HG02642 (cell line): ENCODE data around the gene SDF4.

ENCODE experiments used
- ATAC-seq: cut with Tn5 transposase; IDR thresholded peaks from one replicate; pipeline ENCODE4 v1.9.1; 2021; ENCODE audit warnings: mild to moderate bottlenecking; ENCODE audit not compliant: unreplicated experiment, poor library complexity

SDF4 gene

DNA sequence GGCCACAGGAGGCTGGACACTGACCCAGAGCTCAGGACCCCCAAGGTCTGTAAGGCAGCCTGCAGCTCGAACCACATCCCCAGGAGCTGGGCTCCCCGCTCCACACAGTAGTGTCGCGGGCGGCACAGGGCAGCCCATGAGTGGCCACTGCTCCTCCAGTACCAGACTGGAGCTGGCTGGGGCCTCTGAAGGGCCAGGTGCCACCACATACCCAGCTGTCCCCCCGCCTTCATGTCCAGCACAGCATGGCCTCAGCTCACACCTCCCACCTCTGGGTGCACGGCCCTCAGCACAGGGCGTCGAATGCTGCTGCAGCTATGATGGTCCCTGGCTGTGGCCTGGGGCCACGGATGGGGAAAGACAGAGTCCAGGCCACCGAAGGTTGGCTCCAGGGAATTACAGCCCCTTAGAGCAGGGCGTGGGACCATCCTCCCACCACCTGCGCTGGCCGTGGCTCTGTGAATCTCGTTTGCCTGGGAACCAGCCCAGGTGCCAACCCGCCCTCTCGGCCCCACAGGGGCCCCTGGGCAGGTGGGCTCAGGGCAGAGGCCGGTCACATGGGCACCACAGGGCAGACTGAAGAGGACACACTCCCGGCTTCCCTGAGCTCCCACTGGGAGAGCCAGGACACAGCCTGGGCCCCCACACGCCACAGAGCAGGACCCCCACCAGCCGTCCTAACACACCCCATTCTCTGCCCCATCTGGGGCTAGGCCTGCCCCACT is 15.8 kb downstream of the SDF4 start:
- no peak for ATAC-seq

DNA sequence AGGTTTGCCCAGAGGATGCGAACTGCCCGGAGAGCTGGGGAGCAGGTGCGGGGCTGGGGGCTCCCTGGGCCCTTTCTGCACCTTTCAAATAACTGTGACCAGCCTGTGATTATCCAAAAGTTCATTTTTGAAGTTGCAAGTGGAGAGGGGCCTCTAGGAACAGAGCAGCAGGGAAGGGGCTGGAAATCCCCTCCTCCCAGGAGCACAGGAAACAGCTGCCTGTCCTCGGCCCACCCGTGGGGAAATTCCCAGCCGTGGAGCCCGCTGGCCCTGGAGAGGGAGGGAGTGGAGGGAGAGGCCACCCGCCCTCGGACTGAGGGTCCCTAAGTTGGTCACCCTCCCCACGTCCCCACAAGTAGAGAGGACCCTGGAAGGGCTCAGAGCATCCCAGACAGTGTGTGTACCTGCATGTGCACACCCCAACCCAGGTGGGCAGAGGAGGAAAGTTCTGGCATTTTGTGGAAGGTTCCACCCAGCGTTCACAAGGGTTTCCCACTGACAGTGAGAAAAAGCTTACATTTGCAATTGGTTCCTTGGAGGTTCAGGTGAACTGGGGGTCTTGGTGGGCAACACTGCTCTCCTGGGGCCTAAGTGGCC is 16.6 kb downstream of the SDF4 start:
- no peak for ATAC-seq

- no peak for ATAC-seq
Measured at GRCh38 chr1:1213345-1214265, 18.2 kb downstream of the SDF4 start, which contains the start of gene TNFRSF4. Gene TNFRSF4 (minus strand): TSS chr1:1214153. CDS start chr1:1214127, 26 bp downstream.

GRCh38 chr1:1212780-1213344 is 18.9 kb downstream of the SDF4 start:
- no peak for ATAC-seq

GRCh38 chr1:1211541-1212441 is 20.0 kb downstream of the SDF4 start:
- no peak for ATAC-seq

DNA sequence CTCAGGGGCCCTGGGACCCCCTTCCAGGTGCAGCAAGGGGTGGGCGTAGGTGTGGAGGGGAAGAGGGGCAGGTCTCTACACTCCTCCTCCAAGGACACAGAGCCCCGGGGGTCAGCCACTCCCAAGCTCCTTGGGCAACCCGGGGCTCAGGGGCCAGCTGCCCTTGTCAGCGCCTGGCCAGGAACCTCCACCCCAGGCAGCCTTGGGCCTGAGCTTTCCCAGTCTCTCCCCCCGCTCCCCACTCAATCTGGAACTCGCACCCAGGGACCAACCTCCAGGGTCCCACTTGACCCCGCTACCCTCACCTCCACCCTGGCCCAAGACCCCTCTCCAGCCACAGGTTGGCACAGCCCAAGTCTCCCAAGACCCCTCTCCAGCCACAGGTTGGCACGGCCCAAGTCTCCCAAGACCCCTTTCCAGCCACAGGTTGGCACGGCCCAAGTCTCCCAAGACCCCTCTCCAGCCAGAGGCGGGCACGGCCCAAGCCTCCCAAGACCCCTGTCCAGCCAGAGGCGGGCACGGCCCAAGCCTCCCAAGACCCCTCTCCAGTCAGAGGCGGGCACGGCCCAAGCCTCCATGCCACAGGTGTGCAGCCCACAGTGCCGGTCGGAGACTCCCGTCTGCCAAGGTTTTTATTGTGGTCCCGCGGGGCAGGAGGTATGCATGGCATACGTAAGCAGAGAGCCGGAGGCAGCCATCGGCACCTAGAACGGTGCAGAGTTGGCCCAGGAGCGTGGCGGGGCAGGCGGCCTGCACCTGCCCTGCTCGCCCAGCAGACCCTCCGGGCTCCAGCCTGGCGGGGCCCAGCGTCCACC is 20.9 kb downstream of the SDF4 start:
- ATAC-seq: no peak

DNA sequence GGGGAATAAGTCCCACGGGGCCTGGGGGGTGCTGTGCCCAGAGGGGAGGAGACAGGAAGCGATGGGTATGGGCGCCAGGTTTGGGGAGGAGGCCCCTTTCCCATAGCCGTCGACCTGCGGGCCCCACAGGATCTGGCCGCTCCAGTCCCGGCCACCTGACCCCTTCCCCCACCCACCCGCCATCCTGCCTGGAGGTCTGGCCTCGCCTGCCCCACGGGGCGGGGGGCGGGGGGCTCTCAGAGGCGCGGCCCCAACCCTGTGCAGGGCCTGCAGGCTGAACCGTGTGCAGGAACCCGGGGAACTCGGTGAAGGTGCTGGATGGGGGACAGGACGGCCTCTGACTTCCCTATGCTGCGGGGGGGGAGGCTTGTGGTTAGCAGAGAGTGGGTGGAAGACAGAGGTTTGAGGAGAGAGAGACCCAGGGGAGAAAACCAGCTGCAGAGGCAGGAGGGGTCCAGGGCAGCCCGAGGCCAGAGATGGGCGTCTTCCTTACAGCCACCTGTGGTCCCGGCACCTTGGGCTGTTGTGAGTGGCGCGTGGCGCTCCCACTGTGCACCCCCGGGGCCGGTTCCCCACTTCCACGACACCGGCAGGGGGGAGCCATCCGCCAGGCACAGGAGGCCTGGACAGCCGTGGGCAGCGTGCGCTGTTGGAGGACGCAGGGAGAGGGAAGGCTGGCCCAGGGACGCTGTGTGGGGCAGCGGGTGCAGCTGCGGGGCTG is 22.9 kb downstream of the SDF4 start:
- ATAC-seq: no peak

GRCh38 chr1:1207571-1207892 is 24.3 kb downstream of the SDF4 start:
- ATAC-seq: no peak

- no peak for ATAC-seq
Measured at GRCh38 chr1:1206966-1207531, 24.8 kb downstream of the SDF4 start.

- no peak for ATAC-seq
Measured at GRCh38 chr1:1206376-1206965, 25.3 kb downstream of the SDF4 start, which contains the start of gene TNFRSF18. Gene TNFRSF18 (minus strand): TSS chr1:1206592. CDS start chr1:1206571, 21 bp downstream.

DNA sequence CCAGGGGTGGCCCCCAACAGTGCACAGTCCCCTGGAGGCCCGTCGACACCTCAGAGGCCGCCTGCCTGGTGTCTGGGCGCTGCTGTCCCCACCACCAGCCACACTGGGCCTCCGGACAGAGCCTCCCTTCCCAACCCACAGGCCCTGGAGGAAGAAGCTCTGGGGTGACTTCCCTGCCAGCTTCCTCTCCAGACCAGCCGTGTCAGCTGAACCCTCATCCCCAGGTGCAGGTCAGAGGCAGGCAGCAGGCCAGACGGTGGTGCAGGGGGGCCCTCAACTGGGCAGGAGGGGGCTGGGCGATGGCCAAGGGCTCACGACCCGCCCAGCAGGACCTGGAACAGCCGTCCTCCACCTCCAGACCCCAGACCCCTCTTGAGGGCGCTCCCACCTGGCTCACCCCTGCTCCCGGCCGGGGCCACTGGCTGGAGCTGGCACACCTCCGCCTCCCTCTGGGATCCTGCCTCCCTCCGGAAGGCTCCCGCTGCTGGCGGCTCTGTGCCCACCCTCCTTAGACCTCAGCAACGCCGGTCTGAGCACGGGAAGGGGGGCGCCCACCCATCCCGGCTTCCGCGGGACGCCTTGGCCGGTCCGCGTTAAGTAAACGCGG is 25.9 kb downstream of the SDF4 start:
- no peak for ATAC-seq

DNA sequence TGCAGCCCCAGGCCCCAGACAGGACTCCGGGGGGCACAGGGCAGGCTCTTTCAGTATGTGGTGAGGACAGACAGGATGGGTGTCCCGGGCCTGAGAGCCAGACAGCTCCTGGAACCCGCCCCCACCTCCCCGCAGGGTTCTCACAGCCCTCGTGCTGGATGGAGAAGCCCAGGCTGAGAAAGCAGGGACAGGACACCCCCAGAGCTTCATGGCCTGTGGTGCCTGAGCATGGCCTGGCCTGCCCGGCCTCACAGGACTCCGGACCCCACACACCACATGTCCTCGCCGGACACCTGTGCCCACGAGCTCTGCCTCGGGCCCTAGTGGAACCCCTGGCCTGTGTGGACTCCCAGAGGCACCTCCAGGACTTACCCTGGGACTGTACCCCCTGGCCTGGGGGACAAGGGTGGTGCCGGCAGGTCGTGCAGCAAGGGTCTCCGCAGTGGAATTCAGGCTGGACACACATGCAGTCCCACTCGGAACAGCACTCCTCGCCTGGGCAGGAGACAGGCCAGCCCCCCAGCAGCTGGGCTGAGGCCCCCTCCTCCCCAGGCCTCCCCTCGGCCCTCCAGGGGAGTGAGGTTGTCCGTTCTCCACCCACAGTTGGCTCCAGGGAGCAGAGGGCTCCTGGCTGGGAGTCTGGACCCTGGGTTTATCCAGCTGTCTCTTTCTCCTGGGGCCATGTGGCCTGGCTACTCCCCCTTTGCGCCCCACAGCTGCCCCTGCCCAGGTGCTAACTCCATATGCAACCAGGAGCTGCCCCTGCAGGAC is 26.6 kb downstream of the SDF4 start:
- no peak for ATAC-seq

- ATAC-seq: no peak
Measured at GRCh38 chr1:1204425-1204920, 27.3 kb downstream of the SDF4 start.

DNA sequence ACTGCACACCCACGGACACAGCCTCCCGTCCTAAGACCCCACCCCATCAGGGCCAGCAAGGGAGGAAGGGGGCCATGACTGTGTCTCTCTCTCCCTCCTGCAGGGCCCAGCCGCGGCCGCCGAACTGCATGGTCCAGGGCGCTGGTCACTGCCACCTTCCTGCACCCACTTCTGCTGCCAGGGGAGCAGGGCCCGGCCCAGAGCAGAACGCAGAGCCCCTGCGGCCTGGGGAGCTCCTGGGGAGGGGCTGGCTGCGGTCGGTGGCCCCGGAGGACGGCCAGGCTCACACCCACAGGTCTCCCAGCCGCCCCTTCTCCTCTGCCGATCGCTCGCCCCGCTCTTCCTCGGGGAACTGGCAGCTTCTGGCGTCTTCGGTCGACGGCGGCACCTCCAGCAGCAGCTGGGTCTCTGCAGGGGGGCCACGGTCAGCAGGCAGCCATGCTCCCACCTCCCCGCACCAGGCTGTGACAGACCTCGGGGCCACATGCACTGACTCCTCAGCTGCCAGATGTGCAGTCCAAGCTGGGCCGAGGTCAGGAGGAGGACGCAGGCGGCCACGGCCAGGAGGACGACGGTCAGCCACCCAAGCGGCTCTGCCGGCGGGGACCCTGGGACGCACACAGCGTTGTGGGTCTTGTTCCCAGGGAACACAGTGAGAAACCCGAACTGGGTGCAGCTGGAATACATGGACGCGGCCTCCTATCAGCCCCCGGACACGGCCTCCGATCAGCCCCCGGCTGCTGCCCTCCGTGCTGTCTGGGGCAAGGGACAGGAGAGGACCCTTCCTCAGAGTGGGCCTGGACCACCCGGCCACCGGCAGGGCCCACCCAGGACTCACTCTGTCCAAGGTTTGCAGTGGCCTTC is 28.0 kb downstream of the SDF4 start:
- no peak for ATAC-seq

DNA sequence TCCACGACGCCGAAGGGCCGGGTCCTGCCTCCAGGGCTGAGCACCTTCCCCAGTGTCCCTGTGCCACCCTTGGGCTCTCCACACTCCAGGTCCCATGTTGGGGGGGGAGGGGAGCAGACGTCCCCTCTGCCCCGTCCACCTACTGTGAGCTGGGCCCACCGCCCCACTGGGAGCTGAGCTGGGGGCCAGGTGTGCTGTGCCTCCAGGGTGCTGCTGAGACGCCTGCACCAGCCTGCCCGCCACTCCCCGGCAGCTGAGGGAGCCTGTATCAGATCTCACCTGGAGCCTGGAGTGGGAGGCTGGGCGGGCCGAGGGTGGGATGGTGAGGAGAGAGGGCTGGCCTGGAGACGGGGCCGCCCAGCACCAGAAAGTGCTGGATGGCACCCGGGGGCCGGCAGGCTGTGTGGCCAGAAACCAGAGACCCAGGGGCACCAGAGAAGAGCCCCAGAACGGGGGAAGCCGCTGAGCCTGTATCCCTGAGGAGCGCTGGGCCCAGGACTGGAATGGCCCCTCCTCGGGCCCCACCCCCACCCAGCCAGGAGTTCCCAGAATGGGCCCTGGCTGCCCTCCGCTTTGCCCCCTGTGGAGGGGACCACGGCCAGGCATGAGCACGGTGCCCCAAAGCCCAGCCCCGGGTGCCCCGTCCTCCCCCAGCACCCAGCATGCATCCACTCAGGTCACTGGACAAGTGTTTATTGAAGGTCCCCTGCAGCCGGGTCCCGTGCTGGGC is 28.8 kb downstream of the SDF4 start:
- no peak for ATAC-seq
